MM.1S (cell line): Measurements from ENCODE around the gene IPO5.

Experiments
- EZH2phosphoT487 ChIP-seq: fragments of 300-600 bp; sonication (generic); IDR thresholded peaks from 2 replicates; pipeline ENCODE4 v1.6.1; 2018; ENCODE audit warnings: antibody characterized with exemption, low read length
- TF ChIP-seq, protein P1 (sequence below): fragments of 300-600 bp; sonication (generic); IDR thresholded peaks from 2 replicates; pipeline ENCODE4 v1.5.1; 2016; ENCODE audit warnings: antibody characterized with exemption, low read length, mixed read lengths

DNA sequence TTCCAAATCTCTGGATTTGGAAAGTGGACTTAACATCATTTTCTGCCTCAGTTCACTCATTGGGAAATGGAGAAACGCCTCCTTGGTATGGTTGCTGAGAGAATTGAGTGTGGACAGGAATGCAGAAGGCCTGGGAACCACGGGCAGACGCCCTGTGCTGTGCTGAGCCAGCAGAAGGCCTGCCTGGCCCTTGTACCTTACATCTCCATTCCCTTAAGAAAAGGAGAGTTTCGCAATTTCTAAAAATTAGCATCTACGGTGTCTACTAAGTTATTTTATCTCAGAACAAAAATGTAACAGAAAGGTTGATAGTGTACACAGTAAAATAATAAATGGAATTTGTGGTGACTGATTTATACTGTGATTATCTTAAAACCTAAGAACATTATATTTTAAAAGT is 78.7 kb downstream of the IPO5 start:
- TF ChIP-seq, protein P1, sequence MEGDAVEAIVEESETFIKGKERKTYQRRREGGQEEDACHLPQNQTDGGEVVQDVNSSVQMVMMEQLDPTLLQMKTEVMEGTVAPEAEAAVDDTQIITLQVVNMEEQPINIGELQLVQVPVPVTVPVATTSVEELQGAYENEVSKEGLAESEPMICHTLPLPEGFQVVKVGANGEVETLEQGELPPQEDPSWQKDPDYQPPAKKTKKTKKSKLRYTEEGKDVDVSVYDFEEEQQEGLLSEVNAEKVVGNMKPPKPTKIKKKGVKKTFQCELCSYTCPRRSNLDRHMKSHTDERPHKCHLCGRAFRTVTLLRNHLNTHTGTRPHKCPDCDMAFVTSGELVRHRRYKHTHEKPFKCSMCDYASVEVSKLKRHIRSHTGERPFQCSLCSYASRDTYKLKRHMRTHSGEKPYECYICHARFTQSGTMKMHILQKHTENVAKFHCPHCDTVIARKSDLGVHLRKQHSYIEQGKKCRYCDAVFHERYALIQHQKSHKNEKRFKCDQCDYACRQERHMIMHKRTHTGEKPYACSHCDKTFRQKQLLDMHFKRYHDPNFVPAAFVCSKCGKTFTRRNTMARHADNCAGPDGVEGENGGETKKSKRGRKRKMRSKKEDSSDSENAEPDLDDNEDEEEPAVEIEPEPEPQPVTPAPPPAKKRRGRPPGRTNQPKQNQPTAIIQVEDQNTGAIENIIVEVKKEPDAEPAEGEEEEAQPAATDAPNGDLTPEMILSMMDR = no peak
- TF ChIP-seq EZH2phosphoT487 = no peak
